ENCODE results near the gene LRBA. TPM values are rescaled to one million over a fixed set of nuclear protein-coding genes. Genes with fewer than 3 reads are reported as not detected.

LRBA gene
- total and polyA plus RNA-seq, 12 donors = 6.2 to 31.2 (median 23.9) TPM

- DNase-seq = no peak
- Histone ChIP-seq H3K27ac (no peak overlapping the region), H3K27me3 (no peaks in the 10 kb centered on the region), H3K4me3 (no peak overlapping the region), H3K9me3 (no peaks in the 10 kb centered on the region), H3K4me1 (no peaks in the 10 kb centered on the region), H3K36me3 (peaks cover 0 to 12% (median 0%) of the 10 kb centered on the region in 9 donors)
- ATAC-seq = no peak
- intact Hi-C loops (cut with DNase I) = no loop called here
- WGBS, 2 donors = 80 to 88% methylated on average over 3 of the region's 3 CpGs
- no peak for TF ChIP-seq CTCF (IDR thresholded peaks at IDR 0.05)
Measured at GRCh38 chr4:150479657-150480056, 535.4 kb downstream of the LRBA start.

GRCh38 chr4:150477869-150478268 lies 537.2 kb downstream of the LRBA start:
- Histone ChIP-seq H3K4me1 (no peaks in the 10 kb centered on the region), H3K36me3 (peaks cover 0 to 12% (median 0%) of the 10 kb centered on the region in 9 donors), H3K27ac (peak overlapping the region in 1 of 10 donors; percentile 0), H3K9me3 (no peaks in the 10 kb centered on the region), H3K27me3 (no peaks in the 10 kb centered on the region), H3K4me3 (no peak overlapping the region)
- DNase-seq (no peak), ATAC-seq (peak in 1 of 8 donors; percentile 67)
- intact Hi-C loops (cut with DNase I) = no loop called here
- 77 to 86% methylated on average over 1 of the region's 1 CpG for WGBS, 2 donors
- no peak for TF ChIP-seq CTCF (IDR thresholded peaks at IDR 0.05)

- DNase-seq (no peak), ATAC-seq (no peak)
- 92 to 97% methylated on average over 2 of the region's 2 CpGs for WGBS, 2 donors
- H3K4me3 ChIP-seq = no peak overlapping the region
- intact Hi-C loops (cut with DNase I) = no loop called here
- no peaks in the 10 kb centered on the region for H3K27me3 ChIP-seq
- H3K36me3 ChIP-seq = peaks cover 0 to 11% (median 0%) of the 10 kb centered on the region in 9 donors
- H3K27ac ChIP-seq = no peak overlapping the region
- H3K4me1 ChIP-seq = no peaks in the 10 kb centered on the region
- no peaks in the 10 kb centered on the region for H3K9me3 ChIP-seq
- TF ChIP-seq CTCF (IDR thresholded peaks at IDR 0.05) = no peak
Measured at GRCh38 chr4:150476776-150477175, 538.3 kb downstream of the LRBA start.

GRCh38 chr4:150475763-150476162 lies 539.3 kb downstream of the LRBA start:
- Histone ChIP-seq H3K27ac (no peak overlapping the region), H3K4me1 (no peaks in the 10 kb centered on the region), H3K9me3 (no peaks in the 10 kb centered on the region), H3K4me3 (no peak overlapping the region), H3K27me3 (no peaks in the 10 kb centered on the region), H3K36me3 (peaks cover 0 to 8% (median 0%) of the 10 kb centered on the region in 9 donors)
- DNase-seq = no peak
- intact Hi-C loops (cut with DNase I) = no loop called here
- ATAC-seq = no peak
- WGBS, 2 donors = 82 to 92% methylated on average over 1 of the region's 1 CpG
- no peak for TF ChIP-seq CTCF (IDR thresholded peaks at IDR 0.05)
